HG03521 (cell line): ENCODE results near the gene CRP.
"Not testable (repeated sequence)": the region's sequence is repeated elsewhere in the genome, so short reads cannot be mapped to it uniquely, and the experiment has no call there.

Experiments
- ATAC-seq: cut with Tn5 transposase; IDR thresholded peaks from one replicate; pipeline ENCODE4 v1.9.1; 2021; ENCODE audit warnings: mild to moderate bottlenecking, moderate library complexity; ENCODE audit not compliant: unreplicated experiment

The CRP gene

GRCh38 chr1:159714529-159714928 lies at the start of gene CRP:
TSS of gene CRP (minus strand) at chr1:159714589. CDS start at chr1:159714485, 104 bp downstream.
- ATAC-seq = no peak

DNA sequence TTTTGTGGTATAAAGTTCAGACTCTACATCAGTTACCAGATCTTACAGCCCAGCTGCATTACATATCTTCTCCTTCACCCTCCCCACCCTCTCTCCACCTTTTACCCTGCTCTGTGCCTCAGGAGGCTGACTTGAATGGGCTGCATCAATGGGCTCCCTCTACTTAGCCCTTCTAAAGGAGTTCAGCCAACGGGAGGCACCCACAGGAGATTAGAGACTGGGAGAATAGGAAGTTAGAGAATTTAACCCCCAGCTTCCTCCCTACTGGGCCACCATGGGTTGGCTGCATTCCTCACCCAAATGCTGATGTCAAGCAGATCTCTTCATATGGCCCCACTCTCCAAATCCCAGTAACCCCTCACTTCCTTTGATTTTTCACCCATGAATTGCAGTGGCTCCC lies 49.3 kb upstream of the CRP start:
- ATAC-seq = no peak

GRCh38 chr1:159756397-159756796 lies 42.0 kb upstream of the CRP start:
- no peak for ATAC-seq

GRCh38 chr1:159755451-159756007 lies 41.1 kb upstream of the CRP start:
- ATAC-seq = no peak

DNA sequence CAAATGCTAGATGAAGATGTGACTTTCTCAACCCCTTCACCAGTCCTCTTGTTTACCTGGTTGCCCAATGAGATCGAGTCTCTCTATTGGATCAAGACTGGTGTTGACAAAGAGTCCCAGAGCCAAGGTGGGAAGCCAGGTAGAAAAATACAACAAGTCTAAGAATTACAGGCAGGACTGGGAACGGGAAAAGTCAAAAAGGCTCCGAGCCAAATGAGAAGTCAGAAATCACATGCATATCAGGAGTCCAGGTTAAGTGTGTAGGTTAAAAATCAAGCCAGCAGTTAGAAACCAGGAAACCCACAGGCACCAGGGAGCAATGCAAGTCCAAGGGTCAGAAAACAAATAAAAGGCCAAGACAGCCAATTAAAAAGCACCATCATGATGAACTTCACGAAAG lies 39.0 kb upstream of the CRP start:
- ATAC-seq = no peak

GRCh38 chr1:159752135-159752580 lies 37.8 kb upstream of the CRP start:
- no peak for ATAC-seq

DNA sequence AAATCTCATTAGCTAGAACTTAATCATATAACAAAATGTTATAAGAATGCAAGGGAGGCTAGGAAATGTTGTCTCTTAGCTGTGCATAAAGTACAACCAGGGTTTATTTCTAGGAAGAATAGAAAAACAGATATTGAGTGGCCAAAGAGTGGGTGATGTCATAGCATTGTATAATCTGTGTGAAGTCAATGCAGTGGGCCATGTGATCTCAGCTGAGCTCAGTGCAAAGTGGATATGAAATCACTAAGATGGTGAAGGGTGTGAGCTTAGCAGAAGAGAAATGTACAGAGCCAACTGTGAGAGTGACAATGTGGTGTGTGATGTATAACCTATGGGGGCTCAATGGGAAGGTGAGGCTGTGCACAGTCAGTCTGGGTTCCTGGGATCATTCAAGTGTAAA lies 36.6 kb upstream of the CRP start:
- ATAC-seq = no peak

DNA sequence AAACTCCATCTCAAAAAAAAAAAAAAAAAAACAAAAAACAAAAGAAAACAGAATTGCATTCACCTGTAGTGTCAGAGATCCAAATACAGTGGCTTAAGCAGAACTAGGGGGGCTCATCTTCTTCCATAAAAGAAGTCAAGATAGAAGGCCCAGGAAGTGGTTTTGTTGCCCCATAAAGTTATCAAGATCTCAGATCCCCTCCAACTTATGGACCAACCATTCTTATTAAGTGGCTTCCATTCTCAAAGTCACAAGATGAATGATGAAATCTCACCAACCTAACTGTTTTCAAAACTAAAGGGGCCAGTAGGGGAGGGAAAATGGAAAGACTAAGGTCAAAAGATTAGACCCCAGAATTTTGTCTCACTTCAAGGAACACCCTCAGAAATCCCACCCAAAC lies 36.2 kb upstream of the CRP start:
- no peak for ATAC-seq

- no peak for ATAC-seq
These were observed 35.2 kb upstream of the CRP start for GRCh38 chr1:159749630-159750029.

DNA sequence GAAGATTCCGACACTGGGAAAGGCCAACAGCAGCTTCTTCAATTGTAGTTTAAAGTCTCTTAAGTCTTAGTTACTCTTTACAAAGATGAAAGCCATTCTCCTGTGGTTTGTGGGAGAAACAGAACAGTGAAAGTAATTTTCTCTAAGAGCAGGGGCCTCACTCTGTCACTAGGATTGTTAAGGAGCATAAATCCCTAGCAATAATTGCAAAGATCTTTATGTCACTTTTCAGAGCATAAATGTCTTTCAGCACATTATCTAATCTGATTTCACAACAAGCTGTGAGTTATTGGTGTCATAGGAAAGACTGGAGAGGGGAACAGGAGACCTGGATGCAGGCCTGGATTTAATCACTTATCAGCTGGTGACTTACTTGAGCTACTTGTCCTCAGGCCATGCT lies 34.0 kb upstream of the CRP start:
- no peak for ATAC-seq

GRCh38 chr1:159746666-159747065 lies 32.3 kb upstream of the CRP start:
- no peak for ATAC-seq

- no peak for ATAC-seq
These were observed 29.4 kb upstream of the CRP start for GRCh38 chr1:159743651-159744410.

- no peak for ATAC-seq
These were observed 23.0 kb upstream of the CRP start for GRCh38 chr1:159737238-159737916.

GRCh38 chr1:159723188-159723587 lies 8.8 kb upstream of the CRP start:
- ATAC-seq = not testable (repeated sequence)

GRCh38 chr1:159719990-159720389 lies 5.6 kb upstream of the CRP start:
- ATAC-seq = no peak

DNA sequence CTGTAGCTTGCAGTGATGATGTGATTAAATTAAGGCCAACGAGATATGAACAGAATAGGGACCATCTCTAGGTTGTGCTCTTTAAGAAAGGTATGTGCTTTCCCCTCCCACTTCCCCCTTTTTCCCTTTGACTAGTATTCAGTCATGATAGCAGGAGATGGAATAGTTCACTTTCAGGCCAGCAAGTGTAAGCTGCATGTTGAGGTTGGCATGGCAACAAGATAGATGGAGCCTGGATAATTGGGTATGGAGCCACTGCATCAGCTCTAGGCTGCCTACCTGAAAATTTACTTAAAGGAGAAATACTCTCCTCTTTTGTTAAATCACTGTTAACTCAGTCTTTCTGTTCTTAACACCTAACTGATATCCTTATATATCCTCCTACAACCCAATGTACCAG lies 1.5 kb upstream of the CRP start:
- no peak for ATAC-seq

- ATAC-seq = no peak
These were observed 2.3 kb downstream of the CRP start for GRCh38 chr1:159712080-159712479.

GRCh38 chr1:159707472-159708260 lies 6.7 kb downstream of the CRP start:
- ATAC-seq = no peak

- ATAC-seq = no peak
These were observed 8.5 kb downstream of the CRP start for GRCh38 chr1:159705904-159706256.

- no peak for ATAC-seq
These were observed 9.0 kb downstream of the CRP start for GRCh38 chr1:159705251-159705903.

GRCh38 chr1:159704481-159704880 lies 9.9 kb downstream of the CRP start:
- no peak for ATAC-seq
